WI38 (cell line): ENCODE measurements around the gene IGFBP5.

ENCODE experiments used
- H3K4me3 ChIP-seq: 2 replicates; pipeline ENCODE4 v1.5.1; 2011; ENCODE audit warnings: low read depth, mild to moderate bottlenecking, control low read depth, low read length
- CTCF ChIP-seq: IDR thresholded peaks from 2 replicates; pipeline ENCODE4 v1.5.1; 2012; ENCODE audit warnings: low read depth, mild to moderate bottlenecking, control low read depth, low read length

IGFBP5 gene

GRCh38 chr2:216659276-216659675 is 36.1 kb downstream of the IGFBP5 start:
- H3K4me3 ChIP-seq, result no peak overlapping the region
- TF ChIP-seq CTCF, result no peak

- TF ChIP-seq CTCF, result no peak
- H3K4me3 ChIP-seq, result no peak overlapping the region
These were observed 36.6 kb downstream of the IGFBP5 start for GRCh38 chr2:216658757-216659156.

- no peak for TF ChIP-seq CTCF
- no peak overlapping the region for H3K4me3 ChIP-seq
These were observed 37.4 kb downstream of the IGFBP5 start for GRCh38 chr2:216657980-216658379.

GRCh38 chr2:216657086-216657855 is 38.1 kb downstream of the IGFBP5 start:
- H3K4me3 ChIP-seq, result no peak overlapping the region
- TF ChIP-seq CTCF, result no peak

- no peak overlapping the region for H3K4me3 ChIP-seq
- no peak for TF ChIP-seq CTCF
These were observed 40.8 kb downstream of the IGFBP5 start for GRCh38 chr2:216654528-216655052.

- TF ChIP-seq CTCF, result no peak
- H3K4me3 ChIP-seq, result no peak overlapping the region
These were observed 41.4 kb downstream of the IGFBP5 start for GRCh38 chr2:216653931-216654365.

- no peak for TF ChIP-seq CTCF
- H3K4me3 ChIP-seq, result no peak overlapping the region
These were observed 42.1 kb downstream of the IGFBP5 start for GRCh38 chr2:216653093-216653799.
